OCI-LY1 (cell line): Measurements from ENCODE around the gene OTOP3.

Experiments used
- CTCF ChIP-seq: fragments of 200-600 bp; sonication (generic), shearing (Covaris generic); IDR thresholded peaks from 2 replicates; pipeline ENCODE4 v1.5.1; 2017; ENCODE audit warnings: mild to moderate bottlenecking, antibody characterized with exemption, low read length, moderate library complexity, mixed read lengths
- EZH2 ChIP-seq: fragments of 200-600 bp; sonication (generic), shearing (Covaris generic); IDR thresholded peaks from 2 replicates; pipeline ENCODE4 v1.8.0; 2017; ENCODE audit warnings: borderline replicate concordance, mixed run types, mild to moderate bottlenecking, antibody characterized with exemption, low read length, moderate library complexity, mixed read lengths

GRCh38 chr17:74901353-74902135 is 34.2 kb upstream of the OTOP3 start:
- TF ChIP-seq EZH2 = no peak
- no peak for TF ChIP-seq CTCF
